OCI-LY3 (cell line): ENCODE data around the gene TXK.

ENCODE experiments used
- H2AFZ ChIP-seq: fragments of 200-600, 300-600 bp; shearing (Covaris generic); 2 replicates; pipeline ENCODE4 v1.6.0; 2014; ENCODE audit warnings: antibody characterized with exemption, low read depth, low read length
- H3K27ac ChIP-seq: fragments of 200-600, 300-600 bp; sonication (generic); 2 replicates; pipeline ENCODE4 v1.5.1; 2014; ENCODE audit warnings: mild to moderate bottlenecking, low read length, moderate library complexity, mixed read lengths
- H3K27me3 ChIP-seq: fragments of 200-600, 300-600 bp; sonication (generic); 2 replicates; pipeline ENCODE4 v1.6.1; 2014; ENCODE audit warnings: low read depth, low read length, mixed read lengths
- H3K36me3 ChIP-seq: fragments of 200-600, 300-600 bp; sonication (generic); replicated peaks from 2 replicates; pipeline ENCODE3; 2014; ENCODE audit warnings: low read depth, low read length, mixed read lengths
- H3K4me1 ChIP-seq: fragments of 300-600, 200-600 bp; sonication (generic); 2 replicates; pipeline ENCODE4 v1.6.1; 2014; ENCODE audit warnings: low read length, mixed read lengths
- H3K4me2 ChIP-seq: fragments of 200-600, 300-600 bp; sonication (generic); 2 replicates; pipeline ENCODE4 v1.6.1; 2014; ENCODE audit warnings: low read length, mixed read lengths
- H3K4me3 ChIP-seq: fragments of 300-600, 200-600 bp; sonication (generic); 2 replicates; pipeline ENCODE4 v1.5.1; 2014; ENCODE audit warnings: antibody characterized with exemption, mild to moderate bottlenecking, low read length, moderate library complexity
- H3K79me2 ChIP-seq: fragments of 300-600, 200-600 bp; shearing (Covaris generic); 2 replicates; pipeline ENCODE4 v1.6.1; 2014; ENCODE audit warnings: mild to moderate bottlenecking, low read length, mixed read lengths
- H3K9ac ChIP-seq: fragments of 300-600, 200-600 bp; shearing (Covaris generic); 2 replicates; pipeline ENCODE4 v1.6.0; 2014; ENCODE audit warnings: mild to moderate bottlenecking, low read length, moderate library complexity
- H3K9me3 ChIP-seq: fragments of 200-600, 300-600 bp; shearing (Covaris generic); 2 replicates; pipeline ENCODE4 v1.6.1; 2014; ENCODE audit warnings: low read length, mixed read lengths; ENCODE audit not compliant: insufficient read depth
- H4K20me1 ChIP-seq: fragments of 200-600, 300-600 bp; sonication (generic); 2 replicates; pipeline ENCODE4 v1.6.1; 2016; ENCODE audit warnings: low read length, mixed read lengths; ENCODE audit not compliant: insufficient read depth
- EZH2phosphoT487 ChIP-seq: fragments of 200-600 bp; shearing (Covaris generic); IDR thresholded peaks from 2 replicates; pipeline ENCODE4 v1.6.1; 2018; ENCODE audit warnings: antibody characterized with exemption, mixed run types, low read depth
- TF ChIP-seq, protein P1 (sequence below): fragments of 200-600, 300-600 bp; sonication (generic); IDR thresholded peaks from 2 replicates; pipeline ENCODE4 v1.5.1; 2014; ENCODE audit warnings: antibody characterized with exemption, low read length, low read depth

TXK gene

DNA sequence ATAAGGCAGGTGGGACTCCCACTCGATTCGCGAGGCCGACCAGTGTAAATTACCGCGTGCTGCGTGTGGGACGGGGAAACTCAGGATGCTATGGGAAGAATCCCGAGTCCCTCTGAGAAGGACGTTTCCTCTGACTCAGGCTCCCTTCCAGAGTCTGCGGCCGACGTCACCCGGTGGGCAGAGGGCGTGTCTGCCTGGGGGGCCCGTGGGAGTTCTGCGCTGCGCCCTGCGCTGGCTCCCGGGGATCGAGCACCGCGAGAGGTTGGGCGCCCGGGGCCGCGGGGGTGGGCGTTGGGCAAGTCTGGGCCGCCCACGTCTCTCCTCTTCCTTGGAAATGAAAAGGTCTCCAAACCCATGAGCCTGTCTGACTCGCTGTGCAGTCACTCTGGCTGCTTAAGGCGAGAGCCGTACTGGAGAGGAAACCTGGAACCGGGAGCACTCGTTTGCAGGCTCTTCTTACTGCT is 116.9 kb downstream of the TXK start:
- TF ChIP-seq EZH2phosphoT487, result no peak
- TF ChIP-seq, protein P1, sequence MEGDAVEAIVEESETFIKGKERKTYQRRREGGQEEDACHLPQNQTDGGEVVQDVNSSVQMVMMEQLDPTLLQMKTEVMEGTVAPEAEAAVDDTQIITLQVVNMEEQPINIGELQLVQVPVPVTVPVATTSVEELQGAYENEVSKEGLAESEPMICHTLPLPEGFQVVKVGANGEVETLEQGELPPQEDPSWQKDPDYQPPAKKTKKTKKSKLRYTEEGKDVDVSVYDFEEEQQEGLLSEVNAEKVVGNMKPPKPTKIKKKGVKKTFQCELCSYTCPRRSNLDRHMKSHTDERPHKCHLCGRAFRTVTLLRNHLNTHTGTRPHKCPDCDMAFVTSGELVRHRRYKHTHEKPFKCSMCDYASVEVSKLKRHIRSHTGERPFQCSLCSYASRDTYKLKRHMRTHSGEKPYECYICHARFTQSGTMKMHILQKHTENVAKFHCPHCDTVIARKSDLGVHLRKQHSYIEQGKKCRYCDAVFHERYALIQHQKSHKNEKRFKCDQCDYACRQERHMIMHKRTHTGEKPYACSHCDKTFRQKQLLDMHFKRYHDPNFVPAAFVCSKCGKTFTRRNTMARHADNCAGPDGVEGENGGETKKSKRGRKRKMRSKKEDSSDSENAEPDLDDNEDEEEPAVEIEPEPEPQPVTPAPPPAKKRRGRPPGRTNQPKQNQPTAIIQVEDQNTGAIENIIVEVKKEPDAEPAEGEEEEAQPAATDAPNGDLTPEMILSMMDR, result no peak
- peak overlapping the region; percentile 87 for H3K4me3 ChIP-seq
- H3K36me3 ChIP-seq, result peaks cover 22% of the 10 kb centered on the region
- H3K9me3 ChIP-seq, result 0 out of 2 replicates have a peak, but pooled peaks cover 4% of the 10 kb centered on the region
- peaks cover 20% of the 10 kb centered on the region for H3K4me1 ChIP-seq
- peak overlapping the region; percentile 72; the same call in 1 of the 2 replicates for H3K9ac ChIP-seq
- H3K27me3 ChIP-seq, result no peaks in the 10 kb centered on the region
- H2AFZ ChIP-seq, result peak overlapping the region; percentile 69; the same call in 1 of the 2 replicates
- no peak overlapping the region for H3K27ac ChIP-seq
- 0 out of 2 replicates have a peak, but pooled peaks cover 4% of the 10 kb centered on the region for H3K79me2 ChIP-seq
- H3K4me2 ChIP-seq, result peak overlapping the region; percentile 83
- no peaks in the 10 kb centered on the region for H4K20me1 ChIP-seq
